DMS153 (cell line): ENCODE measurements around the gene DDI2.

Experiments used
- DNase-seq: peaks from one replicate; lab custom pipeline; 2025; lab: John Stamatoyannopoulos, UW

Gene DDI2

GRCh38 chr1:15702722-15703550 lies 85.7 kb downstream of the DDI2 start:
- no peak for DNase-seq

DNA sequence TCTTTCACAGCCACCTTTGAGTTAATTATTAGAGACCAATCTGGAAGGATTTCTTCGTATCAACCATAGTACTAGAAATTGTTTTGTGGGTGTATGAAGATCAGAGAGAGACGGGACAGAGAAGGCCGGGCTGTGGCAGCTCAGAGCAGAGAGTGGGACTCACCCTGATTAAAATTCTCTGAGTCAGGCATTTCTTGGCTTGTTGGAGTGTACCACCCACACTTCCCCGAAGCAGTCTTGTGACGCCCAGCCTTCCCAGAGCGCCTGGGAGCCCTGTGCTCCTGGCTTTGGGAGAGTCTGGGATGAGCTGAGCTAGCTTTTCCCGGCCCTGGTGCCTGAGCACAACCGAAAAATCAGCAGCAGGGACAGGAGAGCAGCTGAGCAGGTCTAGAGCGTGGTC lies 86.3 kb downstream of the DDI2 start:
- DNase-seq, result no peak

- no peak for DNase-seq
Measured at GRCh38 chr1:15704526-15705183, 87.4 kb downstream of the DDI2 start.

GRCh38 chr1:15705184-15705566 lies 87.9 kb downstream of the DDI2 start:
- no peak for DNase-seq

DNA sequence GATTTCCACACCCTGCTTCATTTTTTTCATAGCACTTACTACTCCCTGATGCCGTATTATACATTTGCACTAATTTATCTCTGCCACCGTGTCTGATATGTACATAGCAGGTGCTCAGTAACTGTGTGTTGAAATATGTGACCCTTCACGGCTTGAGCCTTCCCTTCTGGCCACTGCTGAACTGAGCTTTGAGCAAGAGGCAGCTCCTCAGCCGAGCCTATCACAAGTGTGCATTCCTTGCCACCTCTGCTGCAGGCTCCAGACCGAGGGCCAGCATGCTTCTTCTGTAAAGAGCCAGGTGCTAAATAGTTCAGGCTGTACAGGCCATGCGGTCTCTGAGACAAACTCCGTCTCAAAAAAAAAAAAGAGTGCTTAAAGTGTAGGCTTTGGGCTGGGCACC lies 89.5 kb downstream of the DDI2 start:
- DNase-seq, result no peak

DNA sequence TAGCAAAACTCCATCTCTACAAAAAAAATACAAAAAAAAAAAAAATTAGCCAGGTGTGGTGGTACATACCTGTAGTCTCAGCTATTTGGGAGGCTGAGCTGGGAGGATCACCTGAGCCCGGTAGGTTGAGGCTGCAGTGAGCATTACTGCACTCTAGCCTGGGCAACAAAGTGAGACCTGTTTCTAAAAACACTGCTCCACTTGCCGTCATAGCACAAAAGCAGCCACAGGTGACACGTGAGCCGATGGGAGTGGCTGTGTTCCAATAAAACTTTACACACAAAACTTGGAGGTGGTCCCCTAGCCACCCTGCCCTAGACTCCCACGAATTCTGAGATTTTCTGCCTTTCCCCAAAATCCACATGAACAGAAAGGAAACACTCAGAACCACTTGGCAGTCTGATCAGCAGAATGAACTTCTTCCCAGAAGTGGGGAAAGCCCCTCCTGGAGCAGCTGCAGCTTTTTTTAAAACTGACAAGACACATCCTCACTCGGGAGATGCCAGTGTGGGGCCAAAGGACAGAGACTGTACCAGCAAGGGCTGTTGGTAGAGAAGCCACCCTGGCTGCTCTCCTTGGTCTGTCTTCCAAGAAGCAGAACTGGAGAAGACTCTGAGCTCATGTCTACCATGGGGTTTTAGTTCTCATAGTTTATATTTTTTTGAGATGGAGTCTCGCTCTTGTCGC lies 90.1 kb downstream of the DDI2 start:
- DNase-seq, result no peak

DNA sequence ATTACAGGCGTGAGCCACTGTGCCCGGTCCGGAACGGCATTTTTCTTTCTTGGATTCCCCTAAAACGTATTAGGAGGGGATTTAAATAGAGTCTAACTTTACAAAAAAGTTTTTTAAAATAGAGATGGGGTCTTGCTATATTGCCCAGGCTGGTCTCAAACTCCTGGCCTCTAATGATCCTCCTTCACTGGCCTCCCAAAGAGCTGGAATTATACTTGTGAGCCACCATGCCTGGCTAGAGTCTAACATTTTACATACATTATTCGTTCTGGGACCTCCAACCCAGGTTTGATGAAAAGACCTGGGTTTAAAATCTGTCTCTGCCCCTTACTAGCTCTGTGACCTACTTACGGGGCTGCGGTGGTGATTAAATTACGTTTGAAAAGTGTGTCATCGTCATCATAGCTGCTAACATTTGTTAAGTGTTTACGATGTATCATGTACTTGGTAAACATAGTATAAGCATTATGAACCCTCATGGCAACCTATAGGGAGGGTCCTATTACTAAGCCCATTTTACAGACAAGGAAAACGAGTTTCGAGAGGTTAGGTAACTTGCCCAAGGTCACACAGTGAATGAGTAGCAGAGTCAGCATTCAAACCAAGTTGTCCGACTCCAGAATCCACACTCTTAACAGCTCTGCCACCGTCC lies 91.4 kb downstream of the DDI2 start:
- no peak for DNase-seq

- no peak for DNase-seq
Measured at GRCh38 chr1:15709226-15709625, 92.0 kb downstream of the DDI2 start.

- no peak for DNase-seq
Measured at GRCh38 chr1:15712168-15712567, 94.9 kb downstream of the DDI2 start.

DNA sequence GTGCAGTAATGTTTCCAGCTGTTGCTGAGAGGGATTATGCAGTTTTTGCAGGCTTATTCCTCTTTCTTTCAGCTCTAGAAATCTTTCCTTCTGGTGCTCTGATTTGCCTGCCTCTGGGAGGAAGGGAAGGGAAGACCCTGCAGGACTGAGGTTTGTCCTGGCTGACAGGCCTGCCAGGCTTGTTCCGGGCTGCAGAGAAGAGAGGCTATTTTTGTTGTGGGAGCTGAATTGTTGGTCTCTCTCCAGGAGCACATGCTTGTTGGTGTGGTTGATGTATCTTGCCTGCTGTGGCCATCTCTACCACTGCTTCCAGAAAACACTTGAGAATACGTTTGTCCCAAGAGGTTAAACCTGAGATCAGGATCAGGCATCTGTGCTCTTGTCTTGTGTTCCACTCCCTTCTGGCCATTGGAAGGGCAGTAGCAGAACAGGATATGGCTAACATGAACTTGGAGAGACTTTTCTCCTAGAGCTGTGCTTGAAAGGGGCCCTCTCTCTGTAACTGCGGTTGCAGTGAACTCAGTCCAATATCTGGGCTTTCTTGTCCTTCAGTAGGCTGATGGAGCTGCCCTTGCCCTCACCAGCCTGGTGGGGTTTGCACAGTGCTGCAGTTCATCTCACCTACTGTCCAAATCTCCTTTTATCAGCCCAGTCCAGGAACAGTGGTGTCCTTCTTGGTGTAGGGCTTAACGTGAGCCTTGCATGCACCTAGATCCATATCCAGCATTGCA lies 97.3 kb downstream of the DDI2 start:
- DNase-seq, result no peak

GRCh38 chr1:15717418-15718125 lies 100.3 kb downstream of the DDI2 start:
- no peak for DNase-seq

DNA sequence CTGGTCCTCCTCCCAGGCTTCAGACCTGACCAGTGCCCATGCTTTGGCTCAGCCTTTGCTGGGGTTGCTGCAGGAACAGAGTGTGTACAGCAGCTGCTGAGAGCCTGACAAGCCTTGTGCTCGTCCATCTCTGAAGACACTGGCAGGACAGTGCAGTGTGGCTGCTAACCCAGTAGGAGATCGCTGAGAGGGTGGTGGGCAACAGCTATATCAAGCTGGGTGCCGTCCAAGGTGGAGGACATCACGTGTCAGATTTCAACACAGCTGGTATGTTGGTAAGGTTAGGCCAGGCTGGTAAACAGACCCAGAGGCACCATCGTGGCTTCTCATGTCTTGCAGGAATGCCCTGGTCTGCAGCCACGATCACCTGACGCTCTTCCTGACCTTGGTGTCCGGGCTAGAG lies 100.9 kb downstream of the DDI2 start:
- DNase-seq, result no peak
